Mesenchymal stem cell (in vitro differentiated cells and primary cell): Measurements from ENCODE around the gene ZNF460.
"Not testable (repeated sequence)": the region's sequence is repeated elsewhere in the genome, so short reads cannot be mapped to it uniquely, and the experiment has no call there.

Experiments
- DNase-seq: peaks from one replicate; pipeline ENCODE4 v3.0.0-alpha.2; 2013
- H2AFZ ChIP-seq: one replicate; pipeline ENCODE4 v1.6.1; 2013; ENCODE audit warnings: low read depth, mild to moderate bottlenecking, control low read depth, inconsistent platforms, low read length, moderate library complexity
- H2AK5ac ChIP-seq: 2 replicates; pipeline ENCODE4 v1.6.1; 2013; ENCODE audit warnings: low read length, moderate library complexity, mild to moderate bottlenecking, inconsistent platforms; ENCODE audit not compliant: severe bottlenecking
- H2BK120ac ChIP-seq: one replicate; pipeline ENCODE4 v1.6.1; 2013; ENCODE audit warnings: low read depth, mild to moderate bottlenecking, inconsistent platforms, low read length, moderate library complexity
- H2BK12ac ChIP-seq, 2 experiments: one replicate each; pipeline ENCODE4 v1.6.1; 2013; ENCODE audit warnings: inconsistent platforms in 2 of 2, low read length in 2 of 2, mild to moderate bottlenecking in 2 of 2, moderate library complexity in 2 of 2, control low read depth in 1 of 2
- H2BK15ac ChIP-seq: one replicate; pipeline ENCODE4 v1.6.1; 2013; ENCODE audit warnings: mild to moderate bottlenecking, low read depth, inconsistent platforms; ENCODE audit not compliant: poor library complexity, severe bottlenecking
- H2BK5ac ChIP-seq: 2 replicates; pipeline ENCODE4 v1.6.1; 2013; ENCODE audit warnings: low read depth, mild to moderate bottlenecking, low read length, control low read depth, inconsistent platforms; ENCODE audit not compliant: poor library complexity, severe bottlenecking
- H3K14ac ChIP-seq, 2 experiments: one replicate each; pipeline ENCODE4 v1.6.1; 2013; ENCODE audit warnings: inconsistent platforms in 2 of 2, low read length in 2 of 2, control low read depth in 1 of 2, mild to moderate bottlenecking in 1 of 2, moderate library complexity in 1 of 2
- H3K18ac ChIP-seq, 2 experiments: one replicate each; pipeline ENCODE4 v1.6.1; 2013; ENCODE audit warnings: inconsistent platforms in 2 of 2, low read length in 2 of 2, control low read depth in 1 of 2, low read depth in 1 of 2, mild to moderate bottlenecking in 1 of 2
- H3K23ac ChIP-seq, 2 experiments: one replicate each; pipeline ENCODE4 v1.6.1; 2013; ENCODE audit warnings: inconsistent platforms in 2 of 2, low read length in 2 of 2, mild to moderate bottlenecking in 2 of 2, moderate library complexity in 2 of 2, control low read depth in 1 of 2
- H3K27ac ChIP-seq: 2 replicates; pipeline ENCODE4 v1.5.1; 2013; ENCODE audit warnings: mild to moderate bottlenecking, moderate library complexity, low read length, control low read depth, inconsistent platforms; ENCODE audit not compliant: poor library complexity, severe bottlenecking
- H3K27me3 ChIP-seq, 2 experiments: 2 replicates each; pipeline versions ENCODE4 v1.6.1 to v1.7.0; 2013; ENCODE audit warnings: low read length in 2 of 2, mild to moderate bottlenecking in 2 of 2, moderate library complexity in 2 of 2, control low read depth in 1 of 2, inconsistent platforms in 1 of 2; ENCODE audit not compliant: control insufficient read depth in 1 of 2, insufficient read depth in 1 of 2
- H3K36me3 ChIP-seq, 2 experiments: 2 replicates each; pipeline versions ENCODE4 v1.6.1 to v1.7.0; 2013; ENCODE audit warnings: low read length in 2 of 2, control low read depth in 1 of 2, inconsistent platforms in 1 of 2, low read depth in 1 of 2, mild to moderate bottlenecking in 1 of 2; ENCODE audit not compliant: insufficient read depth in 2 of 2, control insufficient read depth in 1 of 2
- H3K4ac ChIP-seq, 2 experiments: one replicate each; pipeline ENCODE4 v1.6.1; 2013; ENCODE audit warnings: inconsistent platforms in 2 of 2, low read length in 2 of 2, mild to moderate bottlenecking in 2 of 2, moderate library complexity in 2 of 2, control low read depth in 1 of 2, low read depth in 1 of 2
- H3K4me1 ChIP-seq: 2 replicates; pipeline ENCODE4 v1.6.1; 2013; ENCODE audit warnings: low read depth, low read length, control low read depth; ENCODE audit not compliant: control insufficient read depth, insufficient read depth
- H3K4me2 ChIP-seq: 2 replicates; pipeline ENCODE4 v1.6.1; 2013; ENCODE audit warnings: low read length, mild to moderate bottlenecking, inconsistent platforms; ENCODE audit not compliant: poor library complexity, severe bottlenecking
- H3K4me3 ChIP-seq, 2 experiments: 2 replicates each; pipeline versions ENCODE4 v1.5.1 to v1.7.0; 2013; ENCODE audit warnings: low read length in 2 of 2, mild to moderate bottlenecking in 2 of 2, control low read depth in 1 of 2, low read depth in 1 of 2; ENCODE audit not compliant: insufficient read depth in 1 of 2
- H3K79me1 ChIP-seq: replicated peaks from 2 replicates; pipeline ENCODE4 v1.6.1; 2013; ENCODE audit warnings: mild to moderate bottlenecking, control low read depth, low read length, inconsistent platforms; ENCODE audit not compliant: poor library complexity, severe bottlenecking
- H3K9ac ChIP-seq: 2 replicates; pipeline ENCODE4 v1.7.0; 2013; ENCODE audit warnings: mild to moderate bottlenecking, low read length, moderate library complexity
- H3K9me3 ChIP-seq: 2 replicates; pipeline ENCODE4 v1.7.0; 2013; ENCODE audit warnings: mild to moderate bottlenecking, low read length; ENCODE audit not compliant: control insufficient read depth
- H4K8ac ChIP-seq: one replicate; pipeline ENCODE4 v1.6.1; 2013; ENCODE audit warnings: inconsistent platforms, mild to moderate bottlenecking, low read length, moderate library complexity
- H4K91ac ChIP-seq: one replicate; pipeline ENCODE4 v1.6.1; 2013; ENCODE audit warnings: mild to moderate bottlenecking, low read length, inconsistent platforms
- WGBS: methylation state at CpG from one replicate; pipeline ENCODE4 v1.1.7; 2013; ENCODE audit warnings: mixed read lengths; 5-methylcytosine and 5-hydroxymethylcytosine counted together

Gene ZNF460

DNA sequence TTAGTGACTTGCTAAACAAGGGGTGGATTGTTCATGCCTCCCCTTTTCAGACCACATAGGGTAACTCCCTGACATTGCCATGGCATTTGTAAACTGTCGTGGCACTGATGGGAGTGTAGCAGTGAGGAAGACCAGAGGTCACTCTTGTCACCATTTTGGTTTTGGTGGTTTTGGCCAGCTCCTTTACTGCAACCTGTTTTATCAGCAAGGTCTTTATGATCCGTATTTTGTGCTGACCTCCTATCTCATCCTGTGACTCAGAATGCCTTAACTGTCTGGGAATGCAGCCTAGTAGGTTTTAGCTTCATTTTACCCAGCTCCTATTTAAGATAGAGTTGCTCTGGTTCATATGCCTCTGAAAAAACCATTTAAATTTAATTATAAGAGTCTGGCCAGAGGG is 1.8 kb upstream of the ZNF460 start:
- not testable (repeated sequence) for H2BK15ac ChIP-seq, H4K8ac ChIP-seq, H2BK12ac ChIP-seq, H2AK5ac ChIP-seq, H2BK5ac ChIP-seq, H3K9ac ChIP-seq, H3K4me3 ChIP-seq, H4K91ac ChIP-seq, H3K4me2 ChIP-seq, H3K18ac ChIP-seq, H3K4ac ChIP-seq, H3K79me1 ChIP-seq, H2BK120ac ChIP-seq, H3K9me3 ChIP-seq, H3K23ac ChIP-seq, H3K14ac ChIP-seq, H3K27me3 ChIP-seq, H2AFZ ChIP-seq, H3K36me3 ChIP-seq
- Histone ChIP-seq H3K27ac (peak overlapping the region; percentile 50), H3K4me1 (peaks cover 15% of the 10 kb centered on the region)
- 61% methylated on average over 2 of the region's 2 CpGs for WGBS
- peak; percentile 67 for DNase-seq

- WGBS = 7% methylated on average over 24 of the region's 25 CpGs
- Histone ChIP-seq H3K27ac (peak overlapping the region; percentile 100), H3K9ac (peak overlapping the region; percentile 99), H2BK120ac (peak overlapping the region; percentile 86), H3K4me1 (peaks cover 19% of the 10 kb centered on the region), H3K4me2 (peak overlapping the region; percentile 93), H3K14ac (peak overlapping the region; percentile 13 to 25), H3K23ac (no peak overlapping the region), H3K4ac (peak overlapping the region; percentile 90 to 93), H3K4me3 (peak overlapping the region; percentile 77 to 98), H3K9me3 (no peaks in the 10 kb centered on the region), H3K36me3 (peaks cover 10 to 19% of the 10 kb centered on the region in 2 experiments), H3K18ac (peak overlapping the region; percentile 79 to 99), H2BK12ac (no peak overlapping the region), H2AK5ac (peak overlapping the region; percentile 95), H2BK15ac (peak overlapping the region; percentile 86), H4K91ac (peak overlapping the region; percentile 95), H2AFZ (peak overlapping the region; percentile 10), H4K8ac (peak overlapping the region; percentile 93), H3K79me1 (peaks cover 3% of the 10 kb centered on the region), H3K27me3 (no peaks in the 10 kb centered on the region), H2BK5ac (peak overlapping the region; percentile 95)
- peak; percentile 98 for DNase-seq
Measured at GRCh38 chr19:57279418-57280164, 694 bp upstream of the ZNF460 start.

DNA sequence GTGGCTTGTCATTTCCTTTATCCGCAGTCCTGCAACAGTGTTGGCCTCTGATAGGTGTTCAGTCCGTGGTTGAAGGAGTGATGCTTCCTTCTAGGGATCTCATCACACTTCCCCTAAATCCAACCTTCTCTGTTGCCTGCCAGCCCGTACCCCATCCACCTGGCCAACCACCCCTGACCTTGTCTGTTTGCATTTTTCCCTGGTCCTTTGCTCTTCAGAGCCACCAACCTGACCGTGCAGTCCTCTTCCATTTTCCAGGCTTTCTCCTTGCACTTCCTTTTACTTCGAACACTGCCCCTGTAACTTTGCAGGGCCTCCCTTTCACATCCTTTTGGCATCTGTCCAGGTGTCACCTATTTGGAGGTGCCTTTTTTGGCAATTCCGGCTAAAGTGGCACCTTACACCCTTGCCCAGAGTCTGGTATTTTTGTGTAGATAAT is 696 bp downstream of the ZNF460 start:
- Histone ChIP-seq H4K91ac (no peak overlapping the region), H3K23ac (peak overlapping the region in 1 of 2 experiments; percentile 46), H3K4me1 (peaks cover 19% of the 10 kb centered on the region), H3K4me2 (peak overlapping the region; percentile 93), H3K27me3 (no peaks in the 10 kb centered on the region), H2BK5ac (no peak overlapping the region), H3K36me3 (peaks cover 21 to 32% of the 10 kb centered on the region in 2 experiments), H3K4me3 (peak overlapping the region; percentile 77 to 98), H3K18ac (peak overlapping the region; percentile 76 to 95), H2AK5ac (no peak overlapping the region), H2BK12ac (no peak overlapping the region), H3K14ac (peak overlapping the region in 1 of 2 experiments; percentile 65), H4K8ac (no peak overlapping the region), H3K4ac (peak overlapping the region in 1 of 2 experiments; percentile 84), H3K27ac (peak overlapping the region; percentile 74), H3K9ac (peak overlapping the region; percentile 99), H3K79me1 (peaks cover 3% of the 10 kb centered on the region), H2BK15ac (no peak overlapping the region), H3K9me3 (no peaks in the 10 kb centered on the region), H2AFZ (no peak overlapping the region), H2BK120ac (no peak overlapping the region)
- no peak for DNase-seq
- 19% methylated on average over 6 of the region's 6 CpGs for WGBS

DNA sequence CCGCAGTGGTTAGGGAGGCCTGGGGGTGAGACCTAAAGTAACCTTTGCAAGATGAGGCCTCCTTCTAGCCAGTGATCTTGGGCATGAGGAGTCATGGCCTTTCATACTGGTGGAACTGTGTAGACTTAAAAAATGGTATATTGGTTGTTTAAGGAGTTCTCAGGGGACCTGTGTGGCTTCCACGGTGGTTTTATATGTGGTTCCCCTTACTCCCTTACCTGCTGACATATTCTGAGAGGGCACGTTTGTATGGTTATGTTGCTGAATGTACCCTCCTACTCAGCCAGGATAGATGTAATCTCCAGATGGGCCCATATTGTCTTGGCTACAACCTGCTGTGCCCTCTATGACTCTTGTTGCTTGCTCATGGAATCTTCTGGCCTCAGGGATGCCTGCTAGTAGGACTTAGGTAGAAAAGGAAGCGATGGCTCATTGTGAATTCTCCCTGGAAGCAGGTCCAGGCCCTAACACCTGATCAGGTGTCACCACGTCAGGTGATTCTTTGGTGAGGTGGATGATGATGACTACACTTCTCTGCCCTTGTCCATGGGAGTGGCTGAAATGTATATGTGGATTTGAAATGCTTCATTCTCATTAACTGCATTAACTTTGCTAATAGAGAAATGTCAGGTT is 1.8 kb downstream of the ZNF460 start:
- Histone ChIP-seq H3K27me3 (no peaks in the 10 kb centered on the region), H3K4me3 (peak overlapping the region in 1 of 2 experiments; percentile 98), H3K27ac (no peak overlapping the region), H4K8ac (no peak overlapping the region), H3K14ac (no peak overlapping the region), H3K23ac (no peak overlapping the region), H3K4me1 (peaks cover 19% of the 10 kb centered on the region), H2BK120ac (no peak overlapping the region), H3K79me1 (peaks cover 3% of the 10 kb centered on the region), H3K18ac (no peak overlapping the region), H2BK12ac (no peak overlapping the region), H3K9me3 (no peaks in the 10 kb centered on the region), H3K9ac (peak overlapping the region; percentile 99), H4K91ac (no peak overlapping the region), H2AK5ac (peak overlapping the region; percentile 26), H2AFZ (no peak overlapping the region), H3K4ac (no peak overlapping the region), H2BK5ac (no peak overlapping the region), H3K36me3 (peaks cover 23 to 44% of the 10 kb centered on the region in 2 experiments), H2BK15ac (no peak overlapping the region), H3K4me2 (peak overlapping the region; percentile 54)
- WGBS = 94% methylated on average over 5 of the region's 5 CpGs
- DNase-seq = no peak
